OCI-LY3 (cell line): ENCODE results near the gene CACNB4.

Experiments
- CTCF ChIP-seq: fragments of 200-600, 300-600 bp; sonication (generic); IDR thresholded peaks from 2 replicates; pipeline ENCODE4 v1.5.1; 2014; ENCODE audit warnings: antibody characterized with exemption, low read length, low read depth
- EZH2phosphoT487 ChIP-seq: fragments of 200-600 bp; shearing (Covaris generic); IDR thresholded peaks from 2 replicates; pipeline ENCODE4 v1.6.1; 2018; ENCODE audit warnings: antibody characterized with exemption, mixed run types, low read depth

- TF ChIP-seq CTCF (no peak), EZH2phosphoT487 (no peak)
These were observed 103.7 kb downstream of the CACNB4 start for GRCh38 chr2:151995161-151995557.
